ENCODE data around the gene AURKB. TPM values are rescaled to one million over a fixed set of nuclear protein-coding genes. Genes with fewer than 3 reads are reported as not detected.

Gene AURKB
- total and polyA plus RNA-seq, 10 of the 15 experiments (the other 5 are each of a cell fraction or from before 2014, with no cell fraction given): 52.7 to 209 (median 128) TPM

DNA sequence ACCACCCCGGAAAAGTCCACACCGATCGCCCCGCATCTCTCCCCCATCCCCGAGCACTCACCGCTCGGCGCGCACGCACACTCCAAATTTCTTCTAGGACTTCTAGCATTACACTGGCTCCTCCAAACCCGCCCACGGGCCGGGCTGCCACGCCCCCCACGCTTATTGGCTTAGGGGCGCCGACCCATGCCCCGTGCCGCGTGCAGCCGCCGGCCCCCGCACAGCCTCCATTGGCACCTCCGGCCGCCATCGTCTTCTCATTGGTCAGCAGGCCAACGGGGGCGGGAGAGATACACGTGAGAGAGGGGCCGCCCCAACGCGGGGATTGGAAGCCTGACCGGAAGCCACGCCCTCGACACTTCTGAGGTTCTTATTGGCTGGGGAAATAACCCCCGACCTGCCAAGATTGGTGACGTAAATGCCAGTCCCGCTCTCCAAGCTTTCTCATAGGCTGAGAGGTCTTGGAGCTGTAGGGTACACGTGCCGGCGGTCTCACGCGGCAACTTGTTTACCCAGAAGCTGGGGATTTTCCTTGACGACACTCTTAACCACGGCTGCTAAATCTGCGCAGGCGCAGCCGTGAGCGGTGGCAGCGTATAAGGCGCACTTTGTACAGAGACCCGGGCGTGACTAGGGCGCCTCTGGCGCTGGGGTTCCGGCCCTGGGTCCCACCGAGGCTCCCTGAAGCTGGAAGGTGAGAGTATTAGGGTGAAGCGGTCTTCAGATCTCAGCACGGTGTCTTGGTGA lies 54.0 kb downstream of the AURKB start:
- in situ Hi-C loops (cut with MboI): no loop called here
- TF ChIP-seq ZBTB11 (CRISPR knock-in tag; IDR thresholded peaks at IDR 0.05) (peak; percentile 84), NRF1 (conservative IDR thresholded peaks at IDR 0.05; ENCODE audit: low read depth, low read length) (peak; percentile 77), TCF12 (IDR thresholded peaks at IDR 0.05; ENCODE audit: low read depth, low read length) (0 out of 2 replicates have a peak, but pooled peaks have one; percentile 36), NR2C1 (IDR thresholded peaks at IDR 0.05) (peak; percentile 86), IRF4 (IDR thresholded peaks at IDR 0.05; ENCODE audit: low read depth, low read length) (no peak; the same call in 1 of the 2 replicates), MYB (IDR thresholded peaks at IDR 0.05; ENCODE audit: borderline replicate concordance, low read depth, low read length) (0 out of 2 replicates have a peak, but pooled peaks have one; percentile 24), RUNX3 (IDR thresholded peaks at IDR 0.05; ENCODE audit: low read length) (peak; percentile 78)
- TF ChIP-seq, protein P1, sequence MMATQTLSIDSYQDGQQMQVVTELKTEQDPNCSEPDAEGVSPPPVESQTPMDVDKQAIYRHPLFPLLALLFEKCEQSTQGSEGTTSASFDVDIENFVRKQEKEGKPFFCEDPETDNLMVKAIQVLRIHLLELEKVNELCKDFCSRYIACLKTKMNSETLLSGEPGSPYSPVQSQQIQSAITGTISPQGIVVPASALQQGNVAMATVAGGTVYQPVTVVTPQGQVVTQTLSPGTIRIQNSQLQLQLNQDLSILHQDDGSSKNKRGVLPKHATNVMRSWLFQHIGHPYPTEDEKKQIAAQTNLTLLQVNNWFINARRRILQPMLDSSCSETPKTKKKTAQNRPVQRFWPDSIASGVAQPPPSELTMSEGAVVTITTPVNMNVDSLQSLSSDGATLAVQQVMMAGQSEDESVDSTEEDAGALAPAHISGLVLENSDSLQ (IDR thresholded peaks at IDR 0.05): peak; percentile 97
- TF ChIP-seq, protein P2, sequence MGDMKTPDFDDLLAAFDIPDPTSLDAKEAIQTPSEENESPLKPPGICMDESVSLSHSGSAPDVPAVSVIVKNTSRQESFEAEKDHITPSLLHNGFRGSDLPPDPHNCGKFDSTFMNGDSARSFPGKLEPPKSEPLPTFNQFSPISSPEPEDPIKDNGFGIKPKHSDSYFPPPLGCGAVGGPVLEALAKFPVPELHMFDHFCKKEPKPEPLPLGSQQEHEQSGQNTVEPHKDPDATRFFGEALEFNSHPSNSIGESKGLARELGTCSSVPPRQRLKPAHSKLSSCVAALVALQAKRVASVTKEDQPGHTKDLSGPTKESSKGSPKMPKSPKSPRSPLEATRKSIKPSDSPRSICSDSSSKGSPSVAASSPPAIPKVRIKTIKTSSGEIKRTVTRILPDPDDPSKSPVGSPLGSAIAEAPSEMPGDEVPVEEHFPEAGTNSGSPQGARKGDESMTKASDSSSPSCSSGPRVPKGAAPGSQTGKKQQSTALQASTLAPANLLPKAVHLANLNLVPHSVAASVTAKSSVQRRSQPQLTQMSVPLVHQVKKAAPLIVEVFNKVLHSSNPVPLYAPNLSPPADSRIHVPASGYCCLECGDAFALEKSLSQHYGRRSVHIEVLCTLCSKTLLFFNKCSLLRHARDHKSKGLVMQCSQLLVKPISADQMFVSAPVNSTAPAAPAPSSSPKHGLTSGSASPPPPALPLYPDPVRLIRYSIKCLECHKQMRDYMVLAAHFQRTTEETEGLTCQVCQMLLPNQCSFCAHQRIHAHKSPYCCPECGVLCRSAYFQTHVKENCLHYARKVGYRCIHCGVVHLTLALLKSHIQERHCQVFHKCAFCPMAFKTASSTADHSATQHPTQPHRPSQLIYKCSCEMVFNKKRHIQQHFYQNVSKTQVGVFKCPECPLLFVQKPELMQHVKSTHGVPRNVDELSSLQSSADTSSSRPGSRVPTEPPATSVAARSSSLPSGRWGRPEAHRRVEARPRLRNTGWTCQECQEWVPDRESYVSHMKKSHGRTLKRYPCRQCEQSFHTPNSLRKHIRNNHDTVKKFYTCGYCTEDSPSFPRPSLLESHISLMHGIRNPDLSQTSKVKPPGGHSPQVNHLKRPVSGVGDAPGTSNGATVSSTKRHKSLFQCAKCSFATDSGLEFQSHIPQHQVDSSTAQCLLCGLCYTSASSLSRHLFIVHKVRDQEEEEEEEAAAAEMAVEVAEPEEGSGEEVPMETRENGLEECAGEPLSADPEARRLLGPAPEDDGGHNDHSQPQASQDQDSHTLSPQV (IDR thresholded peaks at IDR 0.05): no peak
- TF ChIP-seq, protein P3, sequence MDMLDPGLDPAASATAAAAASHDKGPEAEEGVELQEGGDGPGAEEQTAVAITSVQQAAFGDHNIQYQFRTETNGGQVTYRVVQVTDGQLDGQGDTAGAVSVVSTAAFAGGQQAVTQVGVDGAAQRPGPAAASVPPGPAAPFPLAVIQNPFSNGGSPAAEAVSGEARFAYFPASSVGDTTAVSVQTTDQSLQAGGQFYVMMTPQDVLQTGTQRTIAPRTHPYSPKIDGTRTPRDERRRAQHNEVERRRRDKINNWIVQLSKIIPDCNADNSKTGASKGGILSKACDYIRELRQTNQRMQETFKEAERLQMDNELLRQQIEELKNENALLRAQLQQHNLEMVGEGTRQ (IDR thresholded peaks at IDR 0.05; ENCODE audit: borderline replicate concordance, low read depth, low read length): peak; percentile 19; the same call in 1 of the 2 replicates
- TF ChIP-seq, protein P4, sequence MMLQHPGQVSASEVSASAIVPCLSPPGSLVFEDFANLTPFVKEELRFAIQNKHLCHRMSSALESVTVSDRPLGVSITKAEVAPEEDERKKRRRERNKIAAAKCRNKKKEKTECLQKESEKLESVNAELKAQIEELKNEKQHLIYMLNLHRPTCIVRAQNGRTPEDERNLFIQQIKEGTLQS (IDR thresholded peaks at IDR 0.05; ENCODE audit: borderline replicate concordance, extremely low read depth, low read depth, low read length): no peak

More for the DNA sequence above, 54.0 kb downstream of the AURKB start:
- Histone ChIP-seq H3K9me3 (replicated peaks; ENCODE audit: control insufficient read depth, insufficient read depth, low read length) (no peaks in the 10 kb centered on the region), H2AFZ (ENCODE audit: control insufficient read depth, low read depth, low read length) (peak overlapping the region; percentile 75), H4K20me1 (ENCODE audit: control insufficient read depth, insufficient read depth) (no peaks in the 10 kb centered on the region), H3K36me3 (ENCODE audit: control insufficient read depth in 2 of 2, insufficient read depth in 2 of 2, low read length in 1 of 2) (peaks cover 0 to 4% of the 10 kb centered on the region in 2 experiments; a peak in 1 of 4 replicates), H3K4me1 (ENCODE audit: control insufficient read depth, insufficient read depth, low read length) (peaks cover 21% of the 10 kb centered on the region), H3K9ac (ENCODE audit: control insufficient read depth, insufficient read depth, low read length) (peak overlapping the region; percentile 86), H3K4me3 (peak overlapping the region; percentile 86), H3K27me3 (replicated peaks in 1 of 2; ENCODE audit: control insufficient read depth in 2 of 2, insufficient read depth in 2 of 2, low read length in 1 of 2) (no peaks in the 10 kb centered on the region), H3K4me2 (ENCODE audit: control insufficient read depth, insufficient read depth) (peak overlapping the region; percentile 99), H3K27ac (ENCODE audit: control insufficient read depth, insufficient read depth) (peak overlapping the region; percentile 94), H3K79me2 (ENCODE audit: control insufficient read depth, insufficient read depth, low read length) (peaks cover 18% of the 10 kb centered on the region)
- ATAC-seq (peak; percentile 83), FAIRE-seq (peak; percentile 100), DNase-seq (ENCODE audit: low read depth, low spot score) (peak; percentile 100)
- no TSS peak for BruUV-seq (replicated peaks)
- under 1% methylated on average over 59 of the region's 59 CpGs for WGBS (ENCODE audit: insufficient coverage, insufficient replicate concordance, low lambda C conversion rate, missing lambda C conversion rate)
- intact Hi-C loops (cut with micrococcal nuclease; ENCODE audit: unreplicated experiment): loop anchor here (1.0 kb wide), 2 partner anchors 17 to 36 kb away; no protein-coding TSS in a partner anchor
- ChIA-PET POLR2A (interaction anchor here (0.6 to 7.5 kb wide), 25 partner anchors 11 to 709 kb away, joined by 3 to 71 read pairs (median 6); partner anchors contain the start of genes ALOXE3, AURKB, BORCS6 and RANGRF), RAD21 (ENCODE audit: unreplicated experiment) (interaction anchor here (0.5 to 4.1 kb wide), 24 partner anchors 11 to 1713 kb away, joined by 3 to 33 read pairs (median 4); partner anchors contain the start of genes ALOXE3, AURKB, CTC1 and HES7), CTCF (interaction anchor here (0.5 to 5.3 kb wide), 15 partner anchors 11 to 141 kb away, joined by 3 to 46 read pairs (median 6); partner anchors contain the start of gene HES7), SMC1A (ENCODE audit: uncharacterized antibody, unreplicated experiment) (interaction anchor here (0.7 to 5.1 kb wide), 14 partner anchors 11 to 139 kb away, joined by 3 to 42 read pairs (median 6); partner anchors contain the start of genes ALOXE3, AURKB, CTC1 and HES7)

Data from GM12878 (cell line).